NCI-H82 (cell line): ENCODE measurements around the gene ABHD16B.
"Not testable (repeated sequence)": the region's sequence is repeated elsewhere in the genome, so short reads cannot be mapped to it uniquely, and the experiment has no call there.

ENCODE experiments used
- DNase-seq: peaks from one replicate; lab custom pipeline; 2025; lab: John Stamatoyannopoulos, UW

The ABHD16B gene

GRCh38 chr20:63834491-63834880 lies 26.8 kb upstream of the ABHD16B start:
- DNase-seq: no peak

- DNase-seq: peak; percentile 79
Observed at GRCh38 chr20:63835021-63835858, 26.1 kb upstream of the ABHD16B start.

DNA sequence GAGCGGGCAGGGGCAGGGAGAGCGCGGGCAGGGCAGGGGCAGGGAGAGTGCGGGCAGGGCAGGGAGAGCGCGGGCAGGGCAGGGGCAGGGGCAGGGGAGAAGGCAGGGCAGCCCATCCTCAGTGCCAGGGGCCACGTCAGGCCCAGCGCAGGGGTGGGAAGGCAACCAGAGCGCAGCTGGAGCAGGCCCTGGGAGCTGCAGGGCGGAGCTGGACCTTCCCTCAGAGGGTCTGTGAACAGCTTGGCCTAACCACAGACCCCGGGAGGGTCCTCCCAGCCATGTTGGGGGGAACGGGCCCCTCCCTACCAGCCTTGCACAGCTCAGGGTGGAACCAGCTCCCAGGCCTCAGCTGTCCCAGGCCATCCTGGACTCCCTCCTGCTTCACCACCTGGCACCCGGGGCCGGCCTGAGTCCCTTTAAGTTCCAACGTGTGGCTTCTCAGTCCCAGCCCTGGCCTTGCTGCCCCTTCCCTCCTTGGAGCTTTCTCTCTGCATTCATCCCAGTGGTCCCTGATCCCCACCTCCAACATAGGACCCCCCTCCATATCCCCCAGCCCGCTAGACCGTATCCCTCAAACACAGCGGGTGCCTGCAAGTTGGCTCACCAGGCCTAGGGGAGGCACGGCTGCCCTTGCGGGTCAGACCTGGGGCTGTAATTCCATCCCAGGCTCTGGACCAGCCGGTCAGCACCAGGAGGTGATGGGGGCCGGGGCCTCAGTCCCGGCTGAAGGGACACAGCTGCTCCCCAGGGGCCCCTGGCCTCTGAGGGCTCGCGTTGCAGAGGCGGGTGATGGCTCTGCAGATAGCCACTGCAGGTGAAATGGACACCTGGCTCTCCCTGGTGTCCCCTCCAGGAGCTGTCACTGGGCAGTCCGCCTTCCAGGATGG lies 24.6 kb upstream of the ABHD16B start:
- no peak for DNase-seq

GRCh38 chr20:63837479-63837878 lies 23.8 kb upstream of the ABHD16B start:
- DNase-seq: no peak

DNA sequence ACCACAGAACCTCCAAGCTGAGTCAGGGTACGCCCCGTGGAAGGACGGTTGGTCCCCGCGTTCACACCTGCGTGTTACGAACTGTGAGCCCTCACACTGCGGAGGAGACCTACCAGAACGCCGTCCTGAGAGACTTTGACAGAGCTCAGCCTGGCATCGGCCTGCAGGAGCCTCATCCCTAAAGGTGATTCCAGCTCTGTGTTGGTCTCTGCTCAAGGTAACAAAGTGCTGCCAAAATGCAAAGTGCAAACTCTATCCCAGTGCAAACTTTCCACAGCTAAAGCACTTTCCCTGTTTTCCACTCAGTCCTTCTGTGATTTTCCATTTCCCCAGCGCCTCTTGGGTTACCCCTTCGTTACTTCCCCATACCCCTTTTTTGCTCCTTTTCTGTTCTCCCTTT lies 21.7 kb upstream of the ABHD16B start:
- DNase-seq: no peak

DNA sequence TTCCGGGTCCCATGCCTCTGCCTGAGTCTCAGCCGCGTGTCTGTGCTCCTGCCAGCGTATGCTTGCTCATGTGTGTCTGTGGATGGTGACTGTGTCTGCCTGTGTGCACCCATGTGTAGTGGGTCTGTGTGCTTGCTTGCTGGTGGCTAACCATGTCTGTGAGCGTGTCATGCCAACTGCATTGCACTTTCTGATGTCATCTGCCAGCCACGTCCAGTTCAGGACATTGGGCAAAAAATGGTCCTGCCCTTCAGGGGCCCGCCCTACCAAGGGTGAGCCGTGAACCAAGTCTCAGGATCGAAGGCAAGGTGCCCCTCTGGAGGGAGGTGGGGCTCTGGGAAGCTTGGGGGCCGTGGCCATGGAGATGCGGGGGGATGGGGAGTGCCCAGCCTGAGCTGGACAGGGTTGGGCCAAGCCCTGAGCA lies 20.9 kb upstream of the ABHD16B start:
- DNase-seq: no peak

GRCh38 chr20:63842258-63842657 lies 19.0 kb upstream of the ABHD16B start:
- no peak for DNase-seq

DNA sequence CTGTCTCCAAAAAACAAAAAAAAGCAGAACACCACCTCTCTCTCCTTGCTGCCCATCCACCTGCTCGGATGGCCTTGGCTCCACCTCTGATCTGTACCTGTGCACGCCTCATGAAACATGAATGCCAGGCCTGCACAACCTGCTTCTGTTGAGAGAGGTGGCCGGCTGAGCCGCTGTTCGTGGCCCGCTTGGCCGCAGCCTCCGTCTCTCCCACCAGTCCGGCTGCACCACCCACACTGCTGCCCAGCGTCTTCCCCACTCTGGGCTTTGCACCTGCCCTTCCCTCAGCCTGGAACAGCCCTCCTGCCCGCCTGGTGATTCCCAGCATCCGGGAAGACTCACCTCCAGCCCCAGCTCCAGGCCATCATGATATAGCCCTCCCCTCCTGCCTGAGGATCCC lies 18.1 kb upstream of the ABHD16B start:
- no peak for DNase-seq

- no peak for DNase-seq
Observed at GRCh38 chr20:63843778-63844177, 17.5 kb upstream of the ABHD16B start.

- DNase-seq: no peak
Observed at GRCh38 chr20:63844511-63844991, 16.7 kb upstream of the ABHD16B start.

GRCh38 chr20:63846128-63846771 lies 15.0 kb upstream of the ABHD16B start:
- peak; percentile 62 for DNase-seq

DNA sequence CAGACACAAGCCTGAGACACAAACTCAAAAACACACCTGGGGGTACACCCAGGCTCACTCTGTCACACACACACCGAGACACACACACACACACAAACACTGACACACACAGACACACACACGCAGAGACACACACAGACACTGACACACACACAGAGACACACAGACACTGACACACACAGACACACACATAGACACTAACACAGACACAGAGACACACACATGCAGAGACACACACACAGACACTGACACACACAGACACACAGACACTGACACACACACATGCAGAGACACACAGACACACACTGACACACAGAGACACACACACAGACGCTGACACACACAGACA lies 14.4 kb upstream of the ABHD16B start:
- no peak for DNase-seq

DNA sequence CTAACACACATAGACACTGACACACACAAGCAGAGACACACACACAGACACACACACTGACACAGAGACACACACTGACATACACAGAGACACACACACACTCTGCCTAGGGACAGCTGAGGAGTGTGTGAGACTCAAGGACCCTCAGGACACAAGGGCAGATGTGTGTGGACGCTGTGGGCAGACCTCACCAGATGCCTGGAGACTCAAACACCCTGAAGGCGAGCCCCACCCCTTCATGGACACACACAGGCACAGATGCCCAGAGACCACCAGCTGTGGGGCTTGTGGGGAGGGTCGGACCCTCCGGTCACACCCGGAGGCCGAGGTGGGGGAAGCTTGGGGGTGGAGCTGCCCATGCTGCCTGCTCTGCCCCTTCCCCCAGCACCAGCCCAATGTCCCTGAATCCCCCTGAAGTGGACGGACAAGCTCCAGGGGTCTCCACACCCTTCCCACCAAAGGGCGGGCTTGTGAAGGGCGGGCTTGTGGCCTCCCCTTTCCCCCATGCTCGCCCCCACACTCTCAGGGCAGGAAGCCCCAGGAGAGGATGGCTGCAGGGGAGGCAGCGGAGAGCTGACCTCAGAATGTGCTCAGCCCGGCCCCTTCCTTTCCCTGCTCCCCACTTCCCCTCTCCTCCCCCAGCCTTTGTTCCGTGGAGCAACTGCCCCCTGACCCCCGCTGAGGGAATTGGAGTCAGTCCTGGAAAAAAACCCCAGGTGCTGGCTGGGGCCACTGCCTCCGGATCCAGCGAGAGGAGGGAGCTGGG lies 13.9 kb upstream of the ABHD16B start:
- no peak for DNase-seq

- DNase-seq: no peak
Observed at GRCh38 chr20:63848003-63848911, 13.0 kb upstream of the ABHD16B start.

- DNase-seq: no peak
Observed at GRCh38 chr20:63850689-63851547, 10.4 kb upstream of the ABHD16B start.

DNA sequence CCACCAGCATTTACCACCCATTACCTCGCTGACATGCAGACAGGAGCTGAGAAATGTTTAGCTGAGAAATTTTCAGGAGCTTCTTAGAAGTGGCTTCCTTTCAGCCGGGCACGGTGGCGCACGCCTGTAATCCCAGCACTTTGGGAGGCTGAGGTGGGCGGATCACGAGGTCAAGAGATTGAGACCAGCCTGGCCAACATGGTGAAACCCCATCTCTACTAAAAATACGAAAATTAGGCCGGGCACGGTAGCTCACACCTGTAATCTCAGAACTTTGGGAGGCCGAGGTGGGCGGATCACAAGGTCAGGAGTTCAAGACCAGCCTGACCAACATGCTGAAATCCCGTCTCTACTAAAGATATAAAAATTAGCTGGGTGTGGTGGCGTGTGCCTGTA lies 9.8 kb upstream of the ABHD16B start:
- DNase-seq: not testable (repeated sequence)

GRCh38 chr20:63853733-63854068 lies 7.6 kb upstream of the ABHD16B start:
- not testable (repeated sequence) for DNase-seq

- no peak for DNase-seq
Observed at GRCh38 chr20:63854069-63854765, 7.1 kb upstream of the ABHD16B start.

DNA sequence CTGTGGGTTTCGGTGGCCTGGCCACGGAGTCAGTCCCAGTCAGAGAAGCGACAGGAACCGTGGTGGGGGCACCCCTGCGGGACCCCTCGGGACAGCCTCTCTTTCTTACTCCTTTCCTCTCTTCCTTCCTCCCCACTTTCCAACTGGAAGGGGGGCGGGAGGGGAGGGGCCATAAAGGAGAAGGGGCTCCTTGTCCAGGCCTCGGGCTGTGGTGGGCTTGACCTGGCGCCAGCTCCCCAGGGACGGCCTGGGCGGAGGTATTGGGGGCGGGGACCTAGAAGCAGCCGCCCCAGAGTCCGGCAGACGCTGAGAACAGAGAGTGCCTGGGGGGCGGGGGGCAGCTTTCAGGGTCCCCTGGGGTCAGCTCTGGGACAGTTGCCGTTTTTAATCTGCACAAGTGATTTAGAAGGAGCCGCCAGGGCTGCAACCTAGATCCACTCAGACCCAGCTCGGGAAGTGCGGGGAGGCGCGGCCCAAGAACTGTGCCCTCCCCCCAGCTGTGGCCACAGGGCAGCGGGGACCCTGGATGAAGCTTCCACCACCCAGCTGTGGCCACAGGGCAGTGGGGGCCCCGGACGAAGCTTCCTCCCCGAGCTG lies 6.4 kb upstream of the ABHD16B start:
- peak; percentile 68 for DNase-seq
